PC-3 (cell line): ENCODE data around the gene FAR1. TPM values are rescaled to one million over a fixed set of nuclear protein-coding genes. Genes with fewer than 3 reads are reported as not detected.

ENCODE experiments used
- ATAC-seq: fragments of 200-7000 bp; cut with Tn5 transposase; 2 replicates; pipeline ENCODE4 v1.9.1; 2020; ENCODE audit warnings: mild to moderate bottlenecking, moderate library complexity
- BruUV-seq: library from RNA; stranded (reverse); fragments of 400-500 nt; replicated peaks from 2 replicates; lab custom pipeline; 2021; lab: Mats Ljungman, UMichigan
- CTCF ChIA-PET: fragments of 300-600 bp; sonication (Branson Sonifier 250); formaldehyde crosslinking; loops from one replicate; lab custom pipeline; 2022; ENCODE audit warnings: antibody characterized with exemption; lab: Charles Lee
- POLR2A ChIA-PET: fragments of 300-600 bp; sonication (Branson Sonifier 250); formaldehyde crosslinking; loops from one replicate; lab custom pipeline; 2022; ENCODE audit warnings: antibody characterized with exemption; ENCODE audit not compliant: unreplicated experiment; lab: Charles Lee
- DNase-seq: peaks from one replicate; pipeline ENCODE4 v3.0.0-alpha.2; 2015
- H2AFZ ChIP-seq: fragments of 300-600 bp; sonication (generic); 2 replicates; pipeline ENCODE4 v1.6.0; 2016; ENCODE audit warnings: antibody characterized with exemption, low read length
- H3F3A ChIP-seq: fragments of 300-600 bp; sonication (generic); one replicate; pipeline ENCODE4 v1.6.0; 2017; ENCODE audit warnings: antibody characterized with exemption, low read length, control low read depth, mild to moderate bottlenecking; ENCODE audit not compliant: unreplicated experiment
- H3K27ac ChIP-seq: fragments of 300-600 bp; sonication (generic); 2 replicates; pipeline ENCODE4 v1.5.1; 2016; ENCODE audit warnings: mild to moderate bottlenecking, low read length
- H3K27me3 ChIP-seq: fragments of 300-600 bp; sonication (generic); 2 replicates; pipeline ENCODE4 v1.6.1; 2016; ENCODE audit warnings: low read length, mixed read lengths
- H3K36me3 ChIP-seq: fragments of 300-600 bp; sonication (generic); 2 replicates; pipeline ENCODE4 v1.6.1; 2016; ENCODE audit warnings: low read depth, mixed run types, low read length, mixed read lengths
- H3K4me1 ChIP-seq: fragments of 300-600 bp; sonication (generic); 2 replicates; pipeline ENCODE4 v1.5.1; 2016; ENCODE audit warnings: low read length; ENCODE audit not compliant: insufficient read depth
- H3K4me2 ChIP-seq: fragments of 300-600 bp; sonication (generic); 2 replicates; pipeline ENCODE4 v1.6.0; 2016; ENCODE audit warnings: low read length
- H3K4me3 ChIP-seq: fragments of 300-600 bp; sonication (generic); 2 replicates; pipeline ENCODE4 v1.5.1; 2016; ENCODE audit warnings: mild to moderate bottlenecking, low read length, mixed read lengths
- H3K79me2 ChIP-seq: fragments of 300-600 bp; sonication (generic); 2 replicates; pipeline ENCODE4 v1.6.1; 2017; ENCODE audit warnings: low read length, mixed read lengths
- H3K9ac ChIP-seq: fragments of 300-600 bp; sonication (generic); 2 replicates; pipeline ENCODE4 v1.6.0; 2016; ENCODE audit warnings: mild to moderate bottlenecking, low read length
- H3K9me2 ChIP-seq: fragments of 300-600 bp; sonication (generic); replicated peaks from 2 replicates; pipeline ENCODE4 v1.6.1; 2016; ENCODE audit warnings: mixed run types, low read length, mixed read lengths
- H3K9me3 ChIP-seq: fragments of 300-600 bp; sonication (generic); 2 replicates; pipeline ENCODE4 v1.6.1; 2016; ENCODE audit warnings: low read length, mixed read lengths
- H4K20me1 ChIP-seq: fragments of 300-600 bp; sonication (generic); 2 replicates; pipeline ENCODE4 v1.6.1; 2016; ENCODE audit warnings: low read length, mixed read lengths
- EZH2 ChIP-seq: fragments of 300-600 bp; sonication (generic); IDR thresholded peaks from one replicate; pipeline ENCODE4 v1.6.1; 2017; ENCODE audit warnings: antibody characterized with exemption, mild to moderate bottlenecking, low read length; ENCODE audit not compliant: unreplicated experiment
- EZH2phosphoT487 ChIP-seq: fragments of 300-600 bp; sonication (generic); IDR thresholded peaks from 2 replicates; pipeline ENCODE4 v1.6.1; 2018; ENCODE audit warnings: mild to moderate bottlenecking, antibody characterized with exemption, low read length, borderline replicate concordance
- intact Hi-C: fragments of 100-400 bp; cut with micrococcal nuclease; formaldehyde crosslinking; loops from 2 replicates; pipeline ENCODE4 v1.9.0; 2023
- total RNA-seq: library from RNA; depleted of rRNA; stranded (reverse); fragments of >200 nt; gene quantifications from 2 replicates; pipeline ENCODE4 v1.2.3, GENCODE V29; 2014
- TF ChIP-seq, protein P1 (sequence below): fragments of 300-600 bp; sonication (generic); conservative IDR thresholded peaks from 2 replicates; pipeline ENCODE4 v1.5.1; 2017; ENCODE audit warnings: antibody characterized with exemption, low read depth, mild to moderate bottlenecking, low read length

Gene FAR1
- total RNA-seq, 1 experiment from 2014 or later, result 45.6 TPM

GRCh38 chr11:13761716-13762115 is 93.2 kb downstream of the FAR1 start:
- TF ChIP-seq, protein P1, sequence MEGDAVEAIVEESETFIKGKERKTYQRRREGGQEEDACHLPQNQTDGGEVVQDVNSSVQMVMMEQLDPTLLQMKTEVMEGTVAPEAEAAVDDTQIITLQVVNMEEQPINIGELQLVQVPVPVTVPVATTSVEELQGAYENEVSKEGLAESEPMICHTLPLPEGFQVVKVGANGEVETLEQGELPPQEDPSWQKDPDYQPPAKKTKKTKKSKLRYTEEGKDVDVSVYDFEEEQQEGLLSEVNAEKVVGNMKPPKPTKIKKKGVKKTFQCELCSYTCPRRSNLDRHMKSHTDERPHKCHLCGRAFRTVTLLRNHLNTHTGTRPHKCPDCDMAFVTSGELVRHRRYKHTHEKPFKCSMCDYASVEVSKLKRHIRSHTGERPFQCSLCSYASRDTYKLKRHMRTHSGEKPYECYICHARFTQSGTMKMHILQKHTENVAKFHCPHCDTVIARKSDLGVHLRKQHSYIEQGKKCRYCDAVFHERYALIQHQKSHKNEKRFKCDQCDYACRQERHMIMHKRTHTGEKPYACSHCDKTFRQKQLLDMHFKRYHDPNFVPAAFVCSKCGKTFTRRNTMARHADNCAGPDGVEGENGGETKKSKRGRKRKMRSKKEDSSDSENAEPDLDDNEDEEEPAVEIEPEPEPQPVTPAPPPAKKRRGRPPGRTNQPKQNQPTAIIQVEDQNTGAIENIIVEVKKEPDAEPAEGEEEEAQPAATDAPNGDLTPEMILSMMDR, result no peak
- TF ChIP-seq EZH2phosphoT487 (no peak), EZH2 (no peak)
- no peaks in the 10 kb centered on the region for H3K4me1 ChIP-seq
- no peak overlapping the region for H3K27ac ChIP-seq
- no peaks in the 10 kb centered on the region for H3K79me2 ChIP-seq
- H3K9ac ChIP-seq, result no peak overlapping the region
- H3K9me3 ChIP-seq, result no peaks in the 10 kb centered on the region
- no peak overlapping the region for H3K4me3 ChIP-seq
- H4K20me1 ChIP-seq, result no peaks in the 10 kb centered on the region
- H3K27me3 ChIP-seq, result 0 out of 2 replicates have a peak, but pooled peaks cover 3% of the 10 kb centered on the region
- ATAC-seq (no peak), DNase-seq (no peak)
- POLR2A ChIA-PET, result no interaction called here
- no peaks in the 10 kb centered on the region for H3F3A ChIP-seq
- no peaks in the 10 kb centered on the region for H3K9me2 ChIP-seq
- CTCF ChIA-PET, result no interaction called here
- intact Hi-C loops, result no loop called here
- H3K4me2 ChIP-seq, result no peak overlapping the region
- no peak overlapping the region for H2AFZ ChIP-seq
- no TSS peak for BruUV-seq
- H3K36me3 ChIP-seq, result no peaks in the 10 kb centered on the region

DNA sequence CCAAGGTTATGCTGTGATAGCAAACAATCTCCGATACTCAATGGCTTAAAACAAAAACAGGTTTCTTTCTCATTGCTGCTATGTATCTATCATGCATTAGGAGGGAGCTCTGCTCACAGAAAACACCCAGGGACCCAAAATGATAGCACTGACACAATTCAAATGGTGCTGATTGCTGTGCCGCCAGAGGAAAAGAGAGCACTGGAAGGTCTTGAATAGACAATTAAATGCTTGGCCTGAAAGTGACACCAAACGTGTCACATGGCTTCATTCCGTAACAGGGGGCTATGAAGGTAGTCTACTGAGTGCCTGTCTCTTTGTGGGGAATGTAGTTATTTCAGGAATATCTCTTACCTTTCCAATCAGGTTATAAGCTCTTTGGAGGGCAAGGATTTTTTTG is 94.2 kb downstream of the FAR1 start:
- Histone ChIP-seq H3K9ac (no peak overlapping the region), H3K36me3 (no peaks in the 10 kb centered on the region), H3K4me3 (no peak overlapping the region), H2AFZ (no peak overlapping the region), H3K4me1 (no peaks in the 10 kb centered on the region), H3K9me3 (no peaks in the 10 kb centered on the region), H3F3A (no peaks in the 10 kb centered on the region), H3K27ac (no peak overlapping the region), H3K4me2 (no peak overlapping the region), H3K9me2 (no peaks in the 10 kb centered on the region), H3K27me3 (no peaks in the 10 kb centered on the region), H4K20me1 (no peaks in the 10 kb centered on the region), H3K79me2 (no peaks in the 10 kb centered on the region)
- DNase-seq (no peak), ATAC-seq (no peak)
- BruUV-seq, result no TSS peak
- ChIA-PET POLR2A (no interaction called here), CTCF (no interaction called here)
- intact Hi-C loops, result no loop called here
- TF ChIP-seq EZH2phosphoT487 (no peak), EZH2 (no peak)
- TF ChIP-seq, protein P1, result no peak

GRCh38 chr11:13763341-13763740 is 94.9 kb downstream of the FAR1 start:
- no peaks in the 10 kb centered on the region for H3K9me3 ChIP-seq
- H4K20me1 ChIP-seq, result no peaks in the 10 kb centered on the region
- H3K4me3 ChIP-seq, result no peak overlapping the region
- intact Hi-C loops, result no loop called here
- TF ChIP-seq EZH2, result no peak
- TF ChIP-seq, protein P1, result no peak
- TF ChIP-seq EZH2phosphoT487, result no peak
- H3K79me2 ChIP-seq, result no peaks in the 10 kb centered on the region
- POLR2A ChIA-PET, result no interaction called here
- no peaks in the 10 kb centered on the region for H3F3A ChIP-seq
- DNase-seq (no peak), ATAC-seq (no peak)
- H3K27ac ChIP-seq, result no peak overlapping the region
- H3K9me2 ChIP-seq, result no peaks in the 10 kb centered on the region
- H3K4me2 ChIP-seq, result no peak overlapping the region
- no peaks in the 10 kb centered on the region for H3K4me1 ChIP-seq
- no TSS peak for BruUV-seq
- H2AFZ ChIP-seq, result no peak overlapping the region
- H3K27me3 ChIP-seq, result no peaks in the 10 kb centered on the region
- H3K9ac ChIP-seq, result no peak overlapping the region
- no peaks in the 10 kb centered on the region for H3K36me3 ChIP-seq
- CTCF ChIA-PET, result no interaction called here
